Measurements from ENCODE around the gene CRKL. TPM values are rescaled to one million over a fixed set of nuclear protein-coding genes. Genes with fewer than 3 reads are reported as not detected.

Gene CRKL
- total RNA-seq, 1 experiment from 2014 or later, result 35.4 TPM

DNA sequence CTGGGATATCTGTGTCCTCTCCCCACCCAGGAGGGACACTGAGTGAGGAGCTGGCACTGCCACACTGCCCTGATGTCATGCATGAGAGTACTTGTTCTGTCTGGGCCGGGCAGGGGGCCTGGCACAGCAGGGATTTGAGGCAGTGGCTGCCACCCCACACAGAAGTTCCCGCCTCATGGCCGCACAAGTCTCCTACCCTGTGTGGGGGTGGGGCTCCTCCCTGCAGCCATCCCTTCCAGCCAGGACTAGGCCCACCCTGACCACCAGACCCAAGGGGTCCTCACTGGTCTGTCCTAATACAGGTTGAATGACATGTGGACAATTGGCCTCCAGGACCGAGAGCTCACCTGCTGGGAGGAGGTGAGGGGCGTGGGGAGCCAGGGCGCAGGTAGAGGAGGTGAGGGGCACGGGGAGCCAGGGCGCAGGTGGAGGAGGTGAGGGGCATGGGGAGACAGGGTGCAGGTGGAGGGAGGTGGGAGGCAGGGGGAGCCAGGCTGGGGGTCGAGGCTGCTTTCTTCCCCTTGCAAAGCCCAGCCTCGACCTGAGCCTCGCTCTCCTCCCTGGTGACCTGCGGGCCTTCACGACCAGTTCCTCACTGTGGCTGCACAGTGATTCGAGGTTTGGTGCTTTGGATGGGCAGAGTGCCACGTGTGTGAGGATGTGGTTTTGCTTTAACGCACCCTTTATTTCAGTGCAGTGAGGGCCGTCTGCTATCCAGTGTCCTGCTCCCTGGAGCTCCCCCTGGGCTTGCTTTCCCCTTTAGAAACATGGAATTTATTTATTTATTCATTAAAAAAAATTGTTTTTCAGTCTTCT lies 72.3 kb downstream of the CRKL start:
- no peak for DNase-seq
- no peak overlapping the region for H3K27ac ChIP-seq (ENCODE audit: low read length)
- BruUV-seq (replicated peaks), result no TSS peak
- no peak overlapping the region for H3K4me2 ChIP-seq (ENCODE audit: low read length)
- CTCF ChIA-PET, result interaction anchor here (0.6 kb wide), 1 partner anchor 657 kb away, joined by 4 read pairs; no protein-coding TSS in a partner anchor
- H3K4me1 ChIP-seq (ENCODE audit: insufficient read depth, low read length), result no peaks in the 10 kb centered on the region
- no peaks in the 10 kb centered on the region for H3K27me3 ChIP-seq (ENCODE audit: low read length)
- no peaks in the 10 kb centered on the region for H3K79me2 ChIP-seq (ENCODE audit: low read length)
- TF ChIP-seq EZH2phosphoT487 (IDR thresholded peaks at IDR 0.05; ENCODE audit: borderline replicate concordance, low read length) (no peak), EZH2 (IDR thresholded peaks at IDR 0.05; ENCODE audit: low read length, unreplicated experiment) (no peak)
- TF ChIP-seq, protein P1, sequence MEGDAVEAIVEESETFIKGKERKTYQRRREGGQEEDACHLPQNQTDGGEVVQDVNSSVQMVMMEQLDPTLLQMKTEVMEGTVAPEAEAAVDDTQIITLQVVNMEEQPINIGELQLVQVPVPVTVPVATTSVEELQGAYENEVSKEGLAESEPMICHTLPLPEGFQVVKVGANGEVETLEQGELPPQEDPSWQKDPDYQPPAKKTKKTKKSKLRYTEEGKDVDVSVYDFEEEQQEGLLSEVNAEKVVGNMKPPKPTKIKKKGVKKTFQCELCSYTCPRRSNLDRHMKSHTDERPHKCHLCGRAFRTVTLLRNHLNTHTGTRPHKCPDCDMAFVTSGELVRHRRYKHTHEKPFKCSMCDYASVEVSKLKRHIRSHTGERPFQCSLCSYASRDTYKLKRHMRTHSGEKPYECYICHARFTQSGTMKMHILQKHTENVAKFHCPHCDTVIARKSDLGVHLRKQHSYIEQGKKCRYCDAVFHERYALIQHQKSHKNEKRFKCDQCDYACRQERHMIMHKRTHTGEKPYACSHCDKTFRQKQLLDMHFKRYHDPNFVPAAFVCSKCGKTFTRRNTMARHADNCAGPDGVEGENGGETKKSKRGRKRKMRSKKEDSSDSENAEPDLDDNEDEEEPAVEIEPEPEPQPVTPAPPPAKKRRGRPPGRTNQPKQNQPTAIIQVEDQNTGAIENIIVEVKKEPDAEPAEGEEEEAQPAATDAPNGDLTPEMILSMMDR (conservative IDR thresholded peaks at IDR 0.05; ENCODE audit: low read depth, low read length), result no peak
- H3K9me3 ChIP-seq (ENCODE audit: low read length), result no peaks in the 10 kb centered on the region
- intact Hi-C loops (cut with micrococcal nuclease), result no loop called here
- no peak overlapping the region for H2AFZ ChIP-seq (ENCODE audit: low read length)
- H3F3A ChIP-seq (ENCODE audit: low read length, unreplicated experiment), result no peaks in the 10 kb centered on the region
- H3K9me2 ChIP-seq (replicated peaks; ENCODE audit: low read length), result no peaks in the 10 kb centered on the region
- H3K9ac ChIP-seq (ENCODE audit: low read length), result no peak overlapping the region
- H3K36me3 ChIP-seq (ENCODE audit: low read depth, low read length), result no peaks in the 10 kb centered on the region; the same call in 1 of the 2 replicates
- POLR2A ChIA-PET (ENCODE audit: unreplicated experiment), result no interaction called here
- no peak; the same call in 1 of the 2 replicates for ATAC-seq
- no peaks in the 10 kb centered on the region for H4K20me1 ChIP-seq (ENCODE audit: low read length)
- H3K4me3 ChIP-seq (ENCODE audit: low read length), result no peak overlapping the region

DNA sequence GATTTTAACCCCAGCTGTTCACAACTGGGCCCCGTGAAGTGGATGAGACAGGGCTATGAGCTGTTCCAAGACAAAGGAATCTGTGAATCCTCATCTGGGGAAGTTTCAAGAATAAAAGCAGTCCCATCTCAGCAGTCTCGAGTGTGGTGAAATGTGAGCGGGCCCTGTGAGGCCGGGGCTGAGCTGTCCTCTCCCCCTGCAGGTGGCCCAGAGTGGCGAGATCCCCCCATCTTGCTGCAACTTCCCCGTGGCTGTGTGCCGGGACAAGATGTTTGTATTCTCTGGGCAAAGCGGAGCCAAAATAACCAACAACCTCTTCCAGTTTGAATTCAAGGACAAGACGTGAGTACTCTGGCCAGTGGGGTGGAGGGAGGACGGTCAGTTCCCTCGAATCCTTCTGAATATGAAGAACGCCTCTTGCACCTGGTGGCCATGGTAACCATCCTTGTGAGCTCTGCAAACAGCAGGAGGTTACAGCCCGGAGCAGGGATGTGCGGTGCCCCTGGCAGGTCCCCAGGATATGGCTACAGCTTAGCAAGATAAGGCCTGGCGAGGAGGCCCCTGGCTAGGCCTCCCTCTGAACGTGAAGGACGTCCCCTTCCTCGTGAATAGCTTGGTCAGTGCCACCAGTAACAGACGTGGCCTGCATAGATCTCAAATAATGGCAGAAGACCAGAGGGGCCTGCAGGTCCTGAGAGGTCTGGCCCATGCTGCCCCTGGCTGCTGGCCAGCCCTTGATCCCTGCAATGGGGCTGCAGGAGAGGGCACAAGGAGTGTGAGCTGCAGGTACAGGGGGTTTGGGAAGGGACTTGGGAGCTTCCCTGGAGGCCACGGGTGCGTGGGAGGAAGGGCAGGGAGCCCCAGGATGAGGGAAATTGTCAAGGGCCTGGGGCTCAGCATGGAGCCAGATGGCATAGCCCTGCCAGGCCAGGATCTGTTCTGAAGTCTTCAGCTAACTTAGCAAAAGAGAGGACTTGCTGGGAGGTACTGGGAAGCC lies 73.3 kb downstream of the CRKL start:
- Histone ChIP-seq H3K9me2 (replicated peaks; ENCODE audit: low read length) (no peaks in the 10 kb centered on the region), H3K9ac (ENCODE audit: low read length) (no peak overlapping the region), H3K4me3 (ENCODE audit: low read length) (no peak overlapping the region), H3K27ac (ENCODE audit: low read length) (no peak overlapping the region), H4K20me1 (ENCODE audit: low read length) (no peaks in the 10 kb centered on the region), H3F3A (ENCODE audit: low read length, unreplicated experiment) (no peaks in the 10 kb centered on the region), H2AFZ (ENCODE audit: low read length) (no peak overlapping the region), H3K36me3 (ENCODE audit: low read depth, low read length) (no peaks in the 10 kb centered on the region; the same call in 1 of the 2 replicates), H3K27me3 (ENCODE audit: low read length) (no peaks in the 10 kb centered on the region), H3K4me1 (ENCODE audit: insufficient read depth, low read length) (no peaks in the 10 kb centered on the region), H3K79me2 (ENCODE audit: low read length) (no peaks in the 10 kb centered on the region), H3K4me2 (ENCODE audit: low read length) (no peak overlapping the region), H3K9me3 (ENCODE audit: low read length) (no peaks in the 10 kb centered on the region)
- no peak for ATAC-seq
- ChIA-PET POLR2A (ENCODE audit: unreplicated experiment) (no interaction called here), CTCF (no interaction called here)
- no TSS peak for BruUV-seq (replicated peaks)
- intact Hi-C loops (cut with micrococcal nuclease), result no loop called here
- no peak for DNase-seq
- no peak for TF ChIP-seq EZH2phosphoT487 (IDR thresholded peaks at IDR 0.05; ENCODE audit: borderline replicate concordance, low read length)
- TF ChIP-seq, protein P1 (conservative IDR thresholded peaks at IDR 0.05; ENCODE audit: low read depth, low read length), result no peak
- no peak for TF ChIP-seq EZH2 (IDR thresholded peaks at IDR 0.05; ENCODE audit: low read length, unreplicated experiment)
